Measurements from ENCODE around the gene SSBP4. TPM values are rescaled to one million over a fixed set of nuclear protein-coding genes. Genes with fewer than 3 reads are reported as not detected.
A peak's percentile ranks its signal among the peaks of the same experiment; 100 is the strongest.

Gene SSBP4
- total RNA-seq, 6 donors from 2014 or later: 52.0 to 157 (median 84.1) TPM

GRCh38 chr19:18438331-18439024 is 19.3 kb downstream of the SSBP4 start:
- Histone ChIP-seq H3K36me3 (peaks cover 0 to 17% (median 3%) of the 10 kb centered on the region in 4 donors), H3K4me1 (peaks cover 28 to 49% (median 33%) of the 10 kb centered on the region in 4 donors), H3K27ac (peak overlapping the region; percentile 32 to 80 (median 74)), H3K4me3 (peak overlapping the region in 3 of 4 donors; percentile 47 to 61 (median 60)), H3K27me3 (no peaks in the 10 kb centered on the region), H3K9me3 (no peaks in the 10 kb centered on the region)
- ATAC-seq (ENCODE audit: low FRiP score in 2 of 2) (peak in 1 of 2 donors; percentile 6), DNase-seq (peak in 1 of 2 donors; percentile 83)
- TF ChIP-seq POLR2AphosphoS5 (IDR thresholded peaks at IDR 0.05): no peak
- no peak for TF ChIP-seq CTCF (IDR thresholded peaks at IDR 0.05)
- TF ChIP-seq POLR2A (IDR thresholded peaks at IDR 0.05): no peak
- no peak for TF ChIP-seq EP300 (IDR thresholded peaks at IDR 0.05)
- 50 to 54% methylated on average over 2 to 22 of the region's 24 CpGs for WGBS, 2 donors

GRCh38 chr19:18439025-18439909 is 20.1 kb downstream of the SSBP4 start:
- Histone ChIP-seq H3K36me3 (peaks cover 5 to 25% (median 11%) of the 10 kb centered on the region in 4 donors), H3K9me3 (no peaks in the 10 kb centered on the region), H3K27ac (peak overlapping the region in 2 of 4 donors; percentile 72 to 75), H3K4me1 (peaks cover 23 to 41% (median 28%) of the 10 kb centered on the region in 4 donors), H3K4me3 (no peak overlapping the region), H3K27me3 (no peaks in the 10 kb centered on the region)
- 63 to 66% methylated on average over 12 to 13 of the region's 13 CpGs for WGBS, 2 donors
- DNase-seq: no peak
- no peak for ATAC-seq (ENCODE audit: low FRiP score in 2 of 2)
- TF ChIP-seq EP300 (IDR thresholded peaks at IDR 0.05): no peak
- no peak for TF ChIP-seq POLR2AphosphoS5 (IDR thresholded peaks at IDR 0.05)

- Histone ChIP-seq H3K4me1 (peaks cover 23 to 40% (median 27%) of the 10 kb centered on the region in 4 donors), H3K36me3 (peaks cover 10 to 31% (median 17%) of the 10 kb centered on the region in 4 donors), H3K9me3 (no peaks in the 10 kb centered on the region), H3K27ac (peak overlapping the region in 1 of 4 donors; percentile 72), H3K27me3 (no peaks in the 10 kb centered on the region), H3K4me3 (no peak overlapping the region)
- ATAC-seq (ENCODE audit: low FRiP score in 2 of 2): no peak
- TF ChIP-seq POLR2A (IDR thresholded peaks at IDR 0.05): no peak
- TF ChIP-seq CTCF (IDR thresholded peaks at IDR 0.05): no peak
- no peak for TF ChIP-seq POLR2AphosphoS5 (IDR thresholded peaks at IDR 0.05)
- no peak for TF ChIP-seq EP300 (IDR thresholded peaks at IDR 0.05)
- no peak for DNase-seq
- 76 to 78% methylated on average over 9 of the region's 9 CpGs for WGBS, 2 donors
Measured at GRCh38 chr19:18439910-18440237, 20.7 kb downstream of the SSBP4 start.

GRCh38 chr19:18440415-18440877 is 21.2 kb downstream of the SSBP4 start:
- peaks cover 23 to 40% (median 27%) of the 10 kb centered on the region in 4 donors for H3K4me1 ChIP-seq
- peaks cover 13 to 33% (median 22%) of the 10 kb centered on the region in 4 donors for H3K36me3 ChIP-seq
- WGBS, 2 donors: 55 to 68% methylated on average over 5 to 11 of the region's 11 CpGs
- H3K9me3 ChIP-seq: no peaks in the 10 kb centered on the region
- no peaks in the 10 kb centered on the region for H3K27me3 ChIP-seq
- no peak for TF ChIP-seq POLR2AphosphoS5 (IDR thresholded peaks at IDR 0.05)
- no peak for TF ChIP-seq EP300 (IDR thresholded peaks at IDR 0.05)
- TF ChIP-seq POLR2A (IDR thresholded peaks at IDR 0.05): no peak
- TF ChIP-seq CTCF (IDR thresholded peaks at IDR 0.05): no peak
- H3K27ac ChIP-seq: no peak overlapping the region
- no peak for ATAC-seq (ENCODE audit: low FRiP score in 2 of 2)
- peak in 1 of 2 donors; percentile 22 for DNase-seq
- no peak overlapping the region for H3K4me3 ChIP-seq
